Stimulated activated CD4-positive, alpha-beta T cell treated with anti-CD3 and anti-CD28 coated beads, Interleukin-2, amount 100 ng/mL, for 4 hours (primary cell): ENCODE data around the gene ACVR1B.
A peak's percentile ranks its signal among the peaks of the same experiment; 100 is the strongest.
"Not testable (repeated sequence)": the region's sequence is repeated elsewhere in the genome, so short reads cannot be mapped to it uniquely, and the experiment has no call there.

Experiments
- DNase-seq: peaks from one replicate; pipeline ENCODE4 v3.0.0-alpha.2; 2020; ENCODE audit warnings: low read depth

The ACVR1B gene

GRCh38 chr12:51971679-51972421, 20.4 kb downstream of the ACVR1B start:
- no peak for DNase-seq

GRCh38 chr12:51972422-51972812, 20.9 kb downstream of the ACVR1B start:
- DNase-seq: no peak

GRCh38 chr12:51972849-51973273, 21.4 kb downstream of the ACVR1B start:
- no peak for DNase-seq

GRCh38 chr12:51973560-51973959, 22.1 kb downstream of the ACVR1B start:
- DNase-seq: no peak

GRCh38 chr12:51974646-51975045, 23.1 kb downstream of the ACVR1B start:
- DNase-seq: no peak

GRCh38 chr12:51975196-51975595, 23.7 kb downstream of the ACVR1B start:
- DNase-seq: no peak

GRCh38 chr12:51976376-51977160, 25.1 kb downstream of the ACVR1B start:
- DNase-seq: no peak

GRCh38 chr12:51977320-51977753, 25.8 kb downstream of the ACVR1B start:
- no peak for DNase-seq

GRCh38 chr12:51979306-51979705, 27.8 kb downstream of the ACVR1B start:
- DNase-seq: not testable (repeated sequence)

GRCh38 chr12:51980051-51980808, 28.7 kb downstream of the ACVR1B start:
- peak; percentile 56 for DNase-seq

GRCh38 chr12:51980809-51981127, 29.3 kb downstream of the ACVR1B start:
- DNase-seq: no peak

- DNase-seq: no peak
These were observed 33.2 kb downstream of the ACVR1B start for GRCh38 chr12:51984657-51985056.

GRCh38 chr12:51985154-51985835, 33.8 kb downstream of the ACVR1B start:
- DNase-seq: no peak

GRCh38 chr12:51986834-51987233, 35.3 kb downstream of the ACVR1B start:
- DNase-seq: no peak

- DNase-seq: no peak
These were observed 40.7 kb downstream of the ACVR1B start for GRCh38 chr12:51992246-51992645.

- DNase-seq: no peak
These were observed 43.0 kb downstream of the ACVR1B start for GRCh38 chr12:51994539-51994820.

- no peak for DNase-seq
These were observed 43.5 kb downstream of the ACVR1B start for GRCh38 chr12:51994959-51995358.

GRCh38 chr12:51997136-51997535, 45.6 kb downstream of the ACVR1B start:
- DNase-seq: no peak

GRCh38 chr12:52003016-52003550, 51.6 kb downstream of the ACVR1B start:
- no peak for DNase-seq

- no peak for DNase-seq
These were observed 52.1 kb downstream of the ACVR1B start for GRCh38 chr12:52003591-52003990.

- no peak for DNase-seq
These were observed 52.6 kb downstream of the ACVR1B start for GRCh38 chr12:52004042-52004648.
